Activated T-cell treated with anti-CD3 and anti-CD28 coated beads, Interleukin-2, amount 50 U/mL, for 4 hours (primary cell): ENCODE results near the gene C18orf32. TPM values are rescaled to one million over a fixed set of nuclear protein-coding genes. Genes with fewer than 3 reads are reported as not detected.
"Not testable (repeated sequence)": the region's sequence is repeated elsewhere in the genome, so short reads cannot be mapped to it uniquely, and the experiment has no call there.

Source experiments
- ATAC-seq, 2 donors: fragments of 200-7000 bp; cut with Tn5 transposase; one replicate each; pipeline ENCODE4 v1.10.0; 2021
- DNase-seq: peaks from one replicate; pipeline ENCODE4 v3.0.0-alpha.2; 2020
- H3K27me3 Mint-ChIP-seq: one replicate; pipeline ENCODE4 v1.8.0; 2021; ENCODE audit warnings: low read depth, mixed read lengths
- H3K36me3 Mint-ChIP-seq: one replicate; pipeline ENCODE4 v1.8.0; 2022; ENCODE audit warnings: mixed read lengths; ENCODE audit not compliant: insufficient read depth
- H3K4me1 Mint-ChIP-seq: one replicate; pipeline ENCODE4 v1.8.0; 2021; ENCODE audit warnings: low read depth, mixed read lengths
- H3K4me3 Mint-ChIP-seq: one replicate; pipeline ENCODE4 v1.8.0; 2021; ENCODE audit warnings: mild to moderate bottlenecking, moderate library complexity, mixed read lengths
- H3K9me3 Mint-ChIP-seq: one replicate; pipeline ENCODE4 v1.8.0; 2021; ENCODE audit warnings: mixed read lengths
- total RNA-seq, 3 donors: library from RNA; stranded (reverse); gene quantifications; one replicate each; pipeline ENCODE4 v1.2.1, GENCODE V29; 2021

Gene C18orf32
- 10 to 100 TPM; 33.0 to 43.7 (median 42.3) TPM for total RNA-seq

- peak; percentile 91 to 93 for ATAC-seq
- H3K36me3 Mint-ChIP-seq = peaks cover 49% of the 10 kb centered on the region
These were observed at the start of gene C18orf32 for GRCh38 chr18:49486953-49487710. C18orf32 (minus strand) TSS chr18:49487234; CDS start chr18:49483748, 3,486 bp downstream.

GRCh38 chr18:49534846-49535601 lies 48.0 kb upstream of the C18orf32 start:
- H3K4me1 Mint-ChIP-seq = no peaks in the 10 kb centered on the region
- no peak for ATAC-seq

More at GRCh38 chr18:49486953-49487710, at the start of gene C18orf32:
- Mint-ChIP-seq H3K9me3 (no peaks in the 10 kb centered on the region), H3K27me3 (no peaks in the 10 kb centered on the region), H3K4me3 (peak within 1 kb of the TSS; percentile 90), H3K4me1 (peaks cover 62% of the 10 kb centered on the region)
- DNase-seq = peak; percentile 88

GRCh38 chr18:49531678-49532153 lies 44.7 kb upstream of the C18orf32 start:
- Mint-ChIP-seq H3K36me3 (no peaks in the 10 kb centered on the region), H3K4me3 (no peak overlapping the region), H3K9me3 (no peaks in the 10 kb centered on the region), H3K4me1 (no peaks in the 10 kb centered on the region), H3K27me3 (peaks cover 13% of the 10 kb centered on the region)
- DNase-seq (no peak), ATAC-seq (no peak)

More at GRCh38 chr18:49534846-49535601, 48.0 kb upstream of the C18orf32 start:
- H3K9me3 Mint-ChIP-seq = no peaks in the 10 kb centered on the region
- no peaks in the 10 kb centered on the region for H3K36me3 Mint-ChIP-seq
- H3K27me3 Mint-ChIP-seq = peaks cover 8% of the 10 kb centered on the region
- no peak for DNase-seq
- no peak overlapping the region for H3K4me3 Mint-ChIP-seq

- no peaks in the 10 kb centered on the region for H3K9me3 Mint-ChIP-seq
- DNase-seq = no peak
- H3K4me1 Mint-ChIP-seq = no peaks in the 10 kb centered on the region
- H3K36me3 Mint-ChIP-seq = no peaks in the 10 kb centered on the region
- no peak for ATAC-seq
- H3K4me3 Mint-ChIP-seq = no peak overlapping the region
- H3K27me3 Mint-ChIP-seq = peaks cover 13% of the 10 kb centered on the region
These were observed 42.6 kb upstream of the C18orf32 start for GRCh38 chr18:49529596-49529995.

- H3K9me3 Mint-ChIP-seq = no peaks in the 10 kb centered on the region
These were observed 40.7 kb upstream of the C18orf32 start for GRCh38 chr18:49527631-49528327.

GRCh38 chr18:49525981-49526380 lies 38.9 kb upstream of the C18orf32 start:
- no peaks in the 10 kb centered on the region for H3K9me3 Mint-ChIP-seq
- H3K4me1 Mint-ChIP-seq = no peaks in the 10 kb centered on the region
- no peak for DNase-seq
- H3K4me3 Mint-ChIP-seq = no peak overlapping the region
- ATAC-seq = no peak
- H3K36me3 Mint-ChIP-seq = no peaks in the 10 kb centered on the region
- H3K27me3 Mint-ChIP-seq = peaks cover 10% of the 10 kb centered on the region

More at GRCh38 chr18:49527631-49528327, 40.7 kb upstream of the C18orf32 start:
- ATAC-seq (no peak), DNase-seq (no peak)
- no peak overlapping the region for H3K4me3 Mint-ChIP-seq
- H3K4me1 Mint-ChIP-seq = no peaks in the 10 kb centered on the region
- no peaks in the 10 kb centered on the region for H3K36me3 Mint-ChIP-seq
- H3K27me3 Mint-ChIP-seq = peaks cover 13% of the 10 kb centered on the region

GRCh38 chr18:49524951-49525350 lies 37.9 kb upstream of the C18orf32 start:
- DNase-seq = no peak
- no peak overlapping the region for H3K4me3 Mint-ChIP-seq
- H3K4me1 Mint-ChIP-seq = no peaks in the 10 kb centered on the region
- H3K36me3 Mint-ChIP-seq = no peaks in the 10 kb centered on the region
- ATAC-seq = no peak
- peaks cover 4% of the 10 kb centered on the region for H3K27me3 Mint-ChIP-seq
- no peaks in the 10 kb centered on the region for H3K9me3 Mint-ChIP-seq

GRCh38 chr18:49524349-49524748 lies 37.3 kb upstream of the C18orf32 start:
- Mint-ChIP-seq H3K27me3 (peaks cover 4% of the 10 kb centered on the region), H3K4me1 (no peaks in the 10 kb centered on the region), H3K36me3 (no peaks in the 10 kb centered on the region), H3K9me3 (no peaks in the 10 kb centered on the region), H3K4me3 (no peak overlapping the region)
- DNase-seq (no peak), ATAC-seq (no peak)

GRCh38 chr18:49523580-49524093 lies 36.6 kb upstream of the C18orf32 start:
- H3K9me3 Mint-ChIP-seq, DNase-seq, H3K4me1 Mint-ChIP-seq, H3K4me3 Mint-ChIP-seq, ATAC-seq, H3K36me3 Mint-ChIP-seq, H3K27me3 Mint-ChIP-seq: not testable (repeated sequence)

- ATAC-seq (no peak), DNase-seq (no peak)
- Mint-ChIP-seq H3K9me3 (no peaks in the 10 kb centered on the region), H3K4me1 (no peaks in the 10 kb centered on the region), H3K36me3 (no peaks in the 10 kb centered on the region), H3K27me3 (peaks cover 4% of the 10 kb centered on the region), H3K4me3 (no peak overlapping the region)
These were observed 34.3 kb upstream of the C18orf32 start for GRCh38 chr18:49521216-49521835.

- H3K4me3 Mint-ChIP-seq = no peak overlapping the region
- peaks cover 4% of the 10 kb centered on the region for H3K27me3 Mint-ChIP-seq
- DNase-seq = no peak
- ATAC-seq = no peak
- no peaks in the 10 kb centered on the region for H3K9me3 Mint-ChIP-seq
- H3K4me1 Mint-ChIP-seq = no peaks in the 10 kb centered on the region
- no peaks in the 10 kb centered on the region for H3K36me3 Mint-ChIP-seq
These were observed 33.7 kb upstream of the C18orf32 start for GRCh38 chr18:49520661-49521145.

GRCh38 chr18:49519101-49519971 lies 32.3 kb upstream of the C18orf32 start:
- ATAC-seq (no peak), DNase-seq (no peak)
- Mint-ChIP-seq H3K27me3 (peaks cover 4% of the 10 kb centered on the region), H3K9me3 (no peaks in the 10 kb centered on the region), H3K4me3 (no peak overlapping the region), H3K4me1 (no peaks in the 10 kb centered on the region), H3K36me3 (no peaks in the 10 kb centered on the region)

GRCh38 chr18:49517483-49517882 lies 30.4 kb upstream of the C18orf32 start:
- ATAC-seq = no peak
- Mint-ChIP-seq H3K36me3 (no peaks in the 10 kb centered on the region), H3K9me3 (no peaks in the 10 kb centered on the region), H3K4me1 (no peaks in the 10 kb centered on the region), H3K27me3 (peaks cover 4% of the 10 kb centered on the region), H3K4me3 (no peak overlapping the region)
- DNase-seq = no peak
